HEK293 (cell line): ENCODE results near the gene GRIN2A.

Experiments
- CTCF ChIA-PET: fragments of 350-600 bp; formaldehyde crosslinking; extraction: SDS; loops from one replicate; lab custom pipeline; 2021; ENCODE audit warnings: antibody characterized with exemption; lab: Yijun Ruan, JAX
- POLR2A ChIA-PET: fragments of 300-600 bp; formaldehyde crosslinking; extraction: SDS; loops from one replicate; lab custom pipeline; 2020; ENCODE audit warnings: antibody characterized with exemption, inconsistent platforms; lab: Yijun Ruan, JAX
- H3K27ac ChIP-seq: fragments of 200-500 bp; sonication (Bioruptor generic); 2 replicates; pipeline ENCODE4 v1.5.1; 2014; ENCODE audit warnings: low read depth, low read length, control low read depth, inconsistent platforms; ENCODE audit errors: extremely low read depth
- H3K36me3 ChIP-seq, 2 experiments: fragments of 200-500 bp in 1 of 2; sonication (Bioruptor generic) in 1 of 2; 1 replicate in 1 of 2; 2 replicates in 1 of 2; pipeline ENCODE4 v1.5.1; 2014 to 2017; ENCODE audit warnings: inconsistent platforms in 2 of 2, low read length in 2 of 2; ENCODE audit not compliant: control insufficient read depth in 2 of 2, insufficient read depth in 1 of 2
- H3K4me1 ChIP-seq: fragments of 200-500 bp; sonication (Bioruptor generic); 2 replicates; pipeline ENCODE4 v1.5.1; 2014; ENCODE audit warnings: mild to moderate bottlenecking, low read length, inconsistent platforms; ENCODE audit not compliant: control insufficient read depth, insufficient read depth
- H3K4me3 ChIP-seq: 2 replicates; pipeline ENCODE4 v1.5.1; 2011; ENCODE audit warnings: low read depth, mild to moderate bottlenecking, control low read depth, low read length, moderate library complexity
- H3K9me3 ChIP-seq: fragments of 200-500 bp; sonication (Bioruptor generic); 2 replicates; pipeline ENCODE4 v1.5.1; 2014; ENCODE audit warnings: low read depth, low read length, inconsistent platforms; ENCODE audit not compliant: control insufficient read depth, insufficient read depth
- GFI1B ChIP-seq: fragments of 450-650 bp; formaldehyde crosslinking; IDR thresholded peaks from 2 replicates; pipeline ENCODE4 v1.5.1; 2016; ENCODE audit warnings: missing biosample characterization, missing genetic modification characterization
- GLIS1 ChIP-seq: fragments of 450-650 bp; formaldehyde crosslinking; IDR thresholded peaks from 2 replicates; pipeline ENCODE4 v1.5.1; 2016; ENCODE audit warnings: missing biosample characterization, missing genetic modification characterization
- KLF1 ChIP-seq: fragments of 450-650 bp; formaldehyde crosslinking; IDR thresholded peaks from 2 replicates; pipeline ENCODE4 v1.5.1; 2016; ENCODE audit warnings: missing biosample characterization, missing genetic modification characterization
- MZF1 ChIP-seq: fragments of 450-650 bp; formaldehyde crosslinking; IDR thresholded peaks from 2 replicates; pipeline ENCODE4 v1.5.1; 2017; ENCODE audit warnings: missing biosample characterization, missing genetic modification characterization, borderline replicate concordance
- PRDM1 ChIP-seq: fragments of 450-650 bp; formaldehyde crosslinking; IDR thresholded peaks from 2 replicates; pipeline ENCODE4; 2016; ENCODE audit warnings: missing biosample characterization, missing genetic modification characterization
- PRDM10 ChIP-seq: fragments of 450-650 bp; formaldehyde crosslinking; IDR thresholded peaks from 2 replicates; pipeline ENCODE4 v1.5.1; 2016; ENCODE audit warnings: missing biosample characterization, missing genetic modification characterization
- PRDM4 ChIP-seq: fragments of 450-650 bp; formaldehyde crosslinking; IDR thresholded peaks from 2 replicates; pipeline ENCODE4 v1.5.1; 2017; ENCODE audit warnings: missing biosample characterization, missing genetic modification characterization
- SP3 ChIP-seq: fragments of 450-650 bp; formaldehyde crosslinking; IDR thresholded peaks from 2 replicates; pipeline ENCODE4 v1.5.1; 2016; ENCODE audit warnings: missing biosample characterization, missing genetic modification characterization
- ZNF157 ChIP-seq: fragments of 450-650 bp; formaldehyde crosslinking; IDR thresholded peaks from 2 replicates; pipeline ENCODE4 v1.5.1; 2016; ENCODE audit warnings: missing biosample characterization, missing genetic modification characterization
- ZNF280C ChIP-seq: fragments of 450-650 bp; formaldehyde crosslinking; IDR thresholded peaks from 2 replicates; pipeline ENCODE4 v1.5.1; 2016; ENCODE audit warnings: missing biosample characterization, missing genetic modification characterization
- ZNF324 ChIP-seq: fragments of 450-650 bp; formaldehyde crosslinking; IDR thresholded peaks from 2 replicates; pipeline ENCODE4 v1.5.1; 2016; ENCODE audit warnings: missing biosample characterization, missing genetic modification characterization
- ZNF510 ChIP-seq: fragments of 450-650 bp; formaldehyde crosslinking; IDR thresholded peaks from 2 replicates; pipeline ENCODE4 v1.5.1; 2018; ENCODE audit warnings: mild to moderate bottlenecking, missing genetic modification characterization, missing biosample characterization; ENCODE audit not compliant: insufficient replicate concordance
- ZNF518A ChIP-seq: fragments of 450-650 bp; formaldehyde crosslinking; conservative IDR thresholded peaks from 2 replicates; pipeline ENCODE4 v1.5.1; 2016; ENCODE audit warnings: low read depth, missing biosample characterization, missing genetic modification characterization
- ZNF548 ChIP-seq: fragments of 450-650 bp; formaldehyde crosslinking; IDR thresholded peaks from 2 replicates; pipeline ENCODE4 v1.5.1; 2016; ENCODE audit warnings: missing biosample characterization, missing genetic modification characterization
- ZNF558 ChIP-seq: fragments of 450-650 bp; formaldehyde crosslinking; IDR thresholded peaks from 2 replicates; pipeline ENCODE4 v1.5.1; 2016; ENCODE audit warnings: missing biosample characterization, missing genetic modification characterization
- ZNF596 ChIP-seq: fragments of 450-650 bp; IDR thresholded peaks from 2 replicates; pipeline ENCODE4 v1.5.0; 2018; ENCODE audit warnings: missing biosample characterization, mild to moderate bottlenecking, missing genetic modification characterization, moderate library complexity
- ZNF626 ChIP-seq: fragments of 450-650 bp; sonication (Bioruptor Pico); formaldehyde crosslinking; IDR thresholded peaks from 2 replicates; pipeline ENCODE4 v1.5.1; 2018; ENCODE audit warnings: missing biosample characterization, missing genetic modification characterization, inconsistent platforms
- ZNF645 ChIP-seq: fragments of 450-650 bp; formaldehyde crosslinking; IDR thresholded peaks from 2 replicates; pipeline ENCODE4; 2016; ENCODE audit warnings: missing biosample characterization, missing genetic modification characterization
- ZNF747 ChIP-seq: fragments of 450-650 bp; formaldehyde crosslinking; IDR thresholded peaks from 2 replicates; pipeline ENCODE4 v1.5.1; 2016; ENCODE audit warnings: missing biosample characterization, missing genetic modification characterization
- ZNF837 ChIP-seq: fragments of 450-650 bp; formaldehyde crosslinking; IDR thresholded peaks from 2 replicates; pipeline ENCODE4 v1.5.1; 2016; ENCODE audit warnings: missing biosample characterization, missing genetic modification characterization

Gene GRIN2A

GRCh38 chr16:9970796-9971195, 211.4 kb downstream of the GRIN2A start:
- TF ChIP-seq ZNF510 (tag by site-specific recombination): no peak
- no peak for TF ChIP-seq ZNF324 (tag by site-specific recombination)
- no peak for TF ChIP-seq PRDM4 (tag by site-specific recombination)
- no peak for TF ChIP-seq SP3 (tag by site-specific recombination)
- TF ChIP-seq ZNF596 (tag by site-specific recombination): no peak
- no peak for TF ChIP-seq GLIS1 (tag by site-specific recombination)
- no peak for TF ChIP-seq KLF1 (tag by site-specific recombination)
- no peak for TF ChIP-seq ZNF747 (tag by site-specific recombination)
- no peak for TF ChIP-seq ZNF837 (tag by site-specific recombination)
- TF ChIP-seq ZNF558: no peak
- TF ChIP-seq ZNF157 (tag by site-specific recombination): no peak
- TF ChIP-seq MZF1 (tag by site-specific recombination): no peak
- TF ChIP-seq ZNF645 (tag by site-specific recombination): no peak
- no peak for TF ChIP-seq PRDM1 (tag by site-specific recombination)
- no peak for TF ChIP-seq ZNF626 (tag by site-specific recombination)
- no peak for TF ChIP-seq ZNF518A (tag by site-specific recombination)
- no peak for TF ChIP-seq ZNF280C (tag by site-specific recombination)
- no peak for TF ChIP-seq GFI1B
- TF ChIP-seq PRDM10 (tag by site-specific recombination): no peak
- TF ChIP-seq ZNF548 (tag by site-specific recombination): no peak
- POLR2A ChIA-PET: no interaction called here

More at GRCh38 chr16:9970796-9971195, 211.4 kb downstream of the GRIN2A start:
- CTCF ChIA-PET: no interaction called here
- H3K27ac ChIP-seq: no peak overlapping the region
- no peaks in the 10 kb centered on the region for H3K4me1 ChIP-seq
- no peaks in the 10 kb centered on the region for H3K36me3 ChIP-seq
- no peaks in the 10 kb centered on the region for H3K9me3 ChIP-seq
- no peak overlapping the region for H3K4me3 ChIP-seq
